GM13976 (cell line): ENCODE measurements around the gene AURKB.

ENCODE experiments used
- DNase-seq: peaks from one replicate; pipeline ENCODE4 v3.0.0; 2012; ENCODE audit warnings: low spot score
- CTCF ChIP-seq: IDR thresholded peaks from 2 replicates; pipeline ENCODE4 v1.5.1; 2012; ENCODE audit warnings: borderline replicate concordance, mild to moderate bottlenecking; ENCODE audit not compliant: insufficient read depth; ENCODE audit errors: extremely low read depth, missing control alignments, control extremely low read depth
- in situ Hi-C: fragments of 300-500 bp; cut with MboI; formaldehyde crosslinking; loops from one replicate; pipeline ENCODE4 v1.12.0; 2022; ENCODE audit warnings: low sequenced_read_pairs, mixed read lengths, inconsistent platforms; ENCODE audit not compliant: unreplicated experiment

AURKB gene

GRCh38 chr17:8166731-8167130, 43.6 kb downstream of the AURKB start:
- in situ Hi-C loops, result no loop called here
- DNase-seq, result no peak
- no peak for TF ChIP-seq CTCF

GRCh38 chr17:8164815-8165131, 45.6 kb downstream of the AURKB start:
- DNase-seq, result no peak
- no peak for TF ChIP-seq CTCF
- in situ Hi-C loops, result no loop called here

- DNase-seq, result no peak
- in situ Hi-C loops, result no loop called here
- no peak for TF ChIP-seq CTCF
These were observed 46.2 kb downstream of the AURKB start for GRCh38 chr17:8163978-8164814.

GRCh38 chr17:8162997-8163977, 47.1 kb downstream of the AURKB start:
- TF ChIP-seq CTCF, result no peak
- in situ Hi-C loops, result no loop called here
- no peak for DNase-seq

- in situ Hi-C loops, result no loop called here
- DNase-seq, result peak; percentile 86
- no peak for TF ChIP-seq CTCF
These were observed 48.0 kb downstream of the AURKB start, which contains the start of gene VAMP2 for GRCh38 chr17:8162233-8162996. Gene VAMP2, minus strand, starts transcription at chr17:8162948. Its CDS starts 69 bp downstream, at chr17:8162879.
